Cerebellar cortex (tissue), 1 donor: ENCODE data around the gene TMEM181.
A peak's percentile ranks its signal among the peaks of the same experiment; 100 is the strongest.
"Not testable (repeated sequence)": the region's sequence is repeated elsewhere in the genome, so short reads cannot be mapped to it uniquely, and the experiment has no call there.

Experiments used
- DNase-seq: peaks from one replicate; pipeline ENCODE4 v3.0.0-alpha.2; 2015; ENCODE audit warnings: low spot score

TMEM181 gene

DNA sequence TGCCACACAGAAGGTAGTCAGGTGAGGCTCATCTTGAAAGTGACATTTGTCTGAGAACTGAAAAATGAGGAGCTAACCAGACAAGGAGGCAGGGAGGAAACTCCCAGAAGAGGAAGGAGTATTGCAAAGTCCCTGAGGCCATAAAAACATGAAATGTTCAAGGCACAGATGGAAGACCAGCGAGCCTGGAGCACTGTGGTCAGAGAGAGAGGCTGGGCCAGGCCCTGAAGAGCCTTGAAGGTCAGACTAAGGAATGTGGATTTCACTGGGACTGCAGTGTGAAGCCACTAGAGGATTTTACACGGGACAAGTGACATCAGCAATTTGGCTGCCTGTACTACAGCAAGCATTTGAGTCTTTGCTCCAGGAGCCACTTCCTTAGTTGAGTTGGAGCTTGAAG, 21.1 kb upstream of the TMEM181 start:
- DNase-seq = no peak

- no peak for DNase-seq
These were observed 20.5 kb upstream of the TMEM181 start for GRCh38 chr6:158539413-158539812.

GRCh38 chr6:158539881-158540280, 20.0 kb upstream of the TMEM181 start:
- DNase-seq = no peak

- no peak for DNase-seq
These were observed 16.2 kb upstream of the TMEM181 start for GRCh38 chr6:158543606-158544185.

GRCh38 chr6:158544428-158544827, 15.5 kb upstream of the TMEM181 start:
- no peak for DNase-seq

DNA sequence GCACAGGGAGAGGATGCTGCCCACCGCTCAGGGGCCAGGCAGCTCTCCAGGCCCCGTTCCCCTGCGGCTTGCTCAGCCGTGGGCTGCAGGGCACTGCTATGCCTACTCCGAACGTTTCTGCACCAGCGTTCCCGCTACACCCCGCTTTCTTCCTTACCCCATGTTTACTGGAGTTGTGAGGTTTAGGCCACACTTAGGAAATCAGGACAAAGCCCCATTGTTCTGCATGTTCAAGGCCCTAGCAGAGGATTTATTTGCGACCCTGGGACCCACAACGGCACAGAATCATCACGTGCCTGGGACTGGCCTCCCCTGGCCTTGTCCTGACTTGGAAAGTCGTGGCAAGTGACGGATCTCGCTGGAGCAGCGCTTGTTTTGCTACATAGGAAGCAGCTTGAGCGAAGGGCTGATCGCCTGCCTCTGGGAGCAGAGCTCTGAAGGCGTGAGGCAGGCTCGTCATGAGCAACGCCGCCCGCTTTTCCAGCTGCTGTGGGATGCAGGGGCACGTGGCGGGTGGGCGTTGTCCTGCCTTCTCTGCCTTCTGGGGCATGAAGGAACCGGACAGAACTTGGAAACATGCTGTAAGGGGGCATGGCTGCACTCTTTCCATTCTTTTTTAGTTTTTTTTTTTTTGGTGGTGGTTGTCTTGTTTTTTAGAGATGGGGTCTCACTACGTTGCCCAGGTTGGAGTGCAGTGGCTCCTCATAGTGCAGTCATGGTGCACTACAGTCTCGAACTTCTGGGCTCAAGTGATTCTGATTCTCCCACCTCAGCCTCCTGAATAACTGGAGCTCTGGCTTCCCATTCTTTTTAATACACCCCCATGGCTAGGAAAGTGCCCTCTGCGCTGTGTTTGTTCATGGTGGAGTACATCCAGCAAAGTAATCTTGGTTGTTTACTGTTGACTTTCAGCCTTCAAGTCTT, 14.6 kb upstream of the TMEM181 start:
- no peak for DNase-seq

GRCh38 chr6:158548418-158549161, 11.3 kb upstream of the TMEM181 start:
- no peak for DNase-seq

DNA sequence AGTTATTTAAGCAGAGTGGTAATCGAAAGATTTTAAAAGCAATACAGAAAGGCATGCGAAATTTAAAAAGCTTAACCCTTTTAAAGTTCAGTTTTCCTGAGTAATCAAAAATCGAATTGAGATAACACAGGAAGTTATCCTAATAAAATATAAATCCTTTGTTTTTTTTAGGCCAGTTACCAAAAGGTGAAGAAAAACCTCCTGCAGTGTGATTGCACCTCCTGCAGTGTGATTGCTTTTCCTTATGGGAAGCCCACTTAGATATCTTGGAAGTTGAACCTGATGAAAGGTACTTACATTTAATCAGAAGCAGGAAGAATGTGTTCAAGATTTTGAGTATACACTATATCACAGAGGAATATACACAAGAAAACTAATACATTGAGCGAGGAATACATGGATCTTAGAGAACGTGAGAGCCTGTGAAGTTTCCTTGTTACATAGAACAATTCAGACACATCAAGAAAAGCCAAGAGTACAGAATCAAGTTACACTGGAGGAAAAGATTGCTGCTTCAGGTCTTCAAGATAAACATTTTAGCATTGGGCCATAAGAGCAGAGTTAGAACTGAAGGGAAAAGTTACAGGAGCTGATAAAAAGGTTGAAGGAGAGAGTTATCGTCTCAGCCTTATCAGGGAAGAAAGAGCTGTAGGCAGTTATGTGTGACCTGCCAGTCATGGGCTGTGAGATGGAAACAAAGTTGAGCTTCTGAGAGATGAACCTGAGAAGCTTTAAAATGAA, 7.7 kb upstream of the TMEM181 start:
- DNase-seq = no peak

GRCh38 chr6:158552796-158553138, 7.1 kb upstream of the TMEM181 start:
- DNase-seq = no peak

GRCh38 chr6:158554611-158555361, 5.1 kb upstream of the TMEM181 start:
- no peak for DNase-seq

DNA sequence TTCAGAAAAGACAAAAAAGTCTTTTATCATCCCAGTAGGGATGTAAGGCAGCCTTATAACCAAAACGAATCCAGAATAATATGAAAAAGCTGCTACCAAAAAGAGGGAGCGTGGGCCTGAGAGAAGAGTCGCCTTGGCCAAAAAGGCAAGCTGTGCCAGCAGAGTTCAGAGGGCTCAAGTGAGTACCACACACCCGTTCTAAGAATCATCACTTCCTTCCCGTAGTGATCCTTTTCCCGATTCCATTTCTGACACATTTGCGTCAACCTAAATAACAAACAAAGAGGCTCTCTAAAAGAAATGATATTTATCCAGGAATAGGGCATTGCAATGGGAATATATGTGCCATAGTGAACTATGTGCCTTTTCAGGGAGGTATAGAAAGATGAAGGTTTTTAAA, 3.8 kb upstream of the TMEM181 start:
- DNase-seq = no peak

DNA sequence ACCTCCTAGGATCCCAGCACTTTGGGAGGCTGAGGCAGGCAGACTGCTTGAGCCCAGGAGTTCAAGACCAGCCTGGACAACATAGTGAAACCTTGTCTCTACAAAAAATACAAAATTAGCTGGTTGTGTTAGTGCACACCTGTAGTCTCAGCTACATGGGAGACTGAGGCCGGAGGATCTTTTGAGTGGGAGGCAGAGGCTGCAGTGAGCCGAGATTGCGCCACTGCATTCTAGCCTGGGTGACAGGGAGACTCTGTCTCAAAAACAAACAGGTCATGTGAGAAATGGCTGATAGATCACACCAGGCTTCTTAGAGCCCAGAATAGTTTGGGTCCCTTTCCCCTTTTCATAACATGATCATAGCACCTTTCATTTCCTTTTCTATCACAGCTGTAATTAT, 2.8 kb upstream of the TMEM181 start:
- DNase-seq = not testable (repeated sequence)

- no peak for DNase-seq
These were observed 2.0 kb upstream of the TMEM181 start for GRCh38 chr6:158557927-158558326.

- no peak for DNase-seq
These were observed 1.2 kb upstream of the TMEM181 start for GRCh38 chr6:158558415-158559306.

GRCh38 chr6:158559338-158559894, 475 bp upstream of the TMEM181 start:
- DNase-seq = peak; percentile 21

DNA sequence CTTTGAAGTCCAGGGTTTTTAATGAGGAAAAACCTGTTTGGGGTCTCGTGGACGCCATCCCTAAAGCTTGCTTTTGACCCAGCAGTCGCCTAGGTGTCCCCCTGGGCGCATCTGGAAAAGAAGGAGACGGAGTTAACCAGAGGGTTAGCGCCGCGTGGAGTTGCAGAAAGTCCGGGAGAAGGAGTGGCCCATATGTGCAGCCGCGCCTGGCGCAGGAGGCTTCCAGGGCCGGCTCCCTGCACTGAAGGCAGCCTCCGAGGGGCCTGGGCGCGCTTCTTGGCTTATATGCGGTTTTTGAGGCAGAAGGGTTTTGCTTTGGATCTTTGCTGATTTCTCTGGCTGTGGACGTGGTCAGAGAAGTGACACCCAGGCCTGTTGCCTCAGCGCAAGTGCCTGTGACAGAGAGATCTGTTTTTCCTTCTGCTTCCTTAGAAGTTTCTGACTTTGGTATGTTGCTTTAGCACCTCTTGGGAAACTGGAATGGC, 987 bp downstream of the TMEM181 start:
- no peak for DNase-seq

- no peak for DNase-seq
These were observed 1.5 kb downstream of the TMEM181 start for GRCh38 chr6:158561321-158561884.

DNA sequence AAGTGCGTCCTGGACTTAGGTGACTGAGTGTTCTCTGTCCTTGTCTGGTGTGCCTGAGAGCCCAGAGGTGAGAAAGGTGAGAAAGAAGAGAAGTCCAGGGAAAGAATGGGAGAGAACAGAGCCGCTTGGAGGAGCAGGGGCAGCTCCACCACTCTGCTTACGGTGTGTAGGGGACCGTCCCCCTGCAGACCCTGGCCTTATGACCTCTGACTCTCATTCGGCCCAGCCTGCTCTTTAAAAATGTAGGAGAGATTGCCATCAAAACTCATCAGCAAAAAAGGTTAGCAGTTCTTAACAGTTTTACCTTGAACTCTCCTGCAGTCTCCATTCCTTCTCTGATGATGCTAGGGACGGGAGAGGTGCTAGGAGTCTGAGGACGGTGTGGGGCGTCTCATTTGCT, 2.0 kb downstream of the TMEM181 start:
- no peak for DNase-seq

- no peak for DNase-seq
These were observed 4.6 kb downstream of the TMEM181 start for GRCh38 chr6:158564243-158565121.
